Muscle of leg (tissue), 11 donors: Measurements from ENCODE around the gene ZNF276. TPM values are rescaled to one million over a fixed set of nuclear protein-coding genes. Genes with fewer than 3 reads are reported as not detected.
"Not testable (repeated sequence)": the region's sequence is repeated elsewhere in the genome, so short reads cannot be mapped to it uniquely, and the experiment has no call there.

ENCODE experiments used
- DNase-seq: peaks from one replicate; pipeline ENCODE4 v3.0.0; 2013
- H3K27ac ChIP-seq: one replicate; pipeline ENCODE4 v1.5.1; 2013; ENCODE audit warnings: mild to moderate bottlenecking, low read length, control low read depth
- H3K27me3 ChIP-seq: one replicate; pipeline ENCODE4 v1.6.1; 2013; ENCODE audit warnings: low read length; ENCODE audit not compliant: control insufficient read depth, insufficient read depth
- H3K36me3 ChIP-seq: one replicate; pipeline ENCODE4 v1.6.1; 2013; ENCODE audit warnings: low read length; ENCODE audit not compliant: control insufficient read depth, insufficient read depth
- H3K4me1 ChIP-seq: one replicate; pipeline ENCODE4 v1.6.1; 2013; ENCODE audit warnings: low read length; ENCODE audit not compliant: control insufficient read depth, insufficient read depth
- H3K4me3 ChIP-seq: one replicate; pipeline ENCODE4 v1.5.1; 2013; ENCODE audit warnings: low read length, control low read depth
- H3K9me3 ChIP-seq: replicated peaks from 2 replicates; pipeline ENCODE4 v1.6.1; 2013; ENCODE audit warnings: low read depth, low read length; ENCODE audit not compliant: control insufficient read depth
- WGBS: methylation state at CpG from one replicate; pipeline ENCODE4 v1.1.5; 2013; ENCODE audit warnings: missing lambda C conversion rate; ENCODE audit not compliant: insufficient coverage; 5-methylcytosine and 5-hydroxymethylcytosine counted together
- polyA plus RNA-seq, 8 donors: library from polyadenylated mRNA; unstranded; fragments of 120-200 nt; gene quantifications; one replicate each; pipeline versions ENCODE4 v1.2.1 to v1.2.3, GENCODE V29; 2013; ENCODE audit warnings: inconsistent platforms in 1 of 8, low replicate concordance in 1 of 8; ENCODE audit not compliant: insufficient read length in 8 of 8, insufficient read depth in 1 of 8
- total RNA-seq: library from RNA; stranded (reverse); fragments of 120-200 nt; gene quantifications from one replicate; pipeline ENCODE4 v1.2.4, GENCODE V29; 2013

Gene ZNF276
- total and polyA plus RNA-seq, 9 donors = 17.1 to 28.2 (median 21.5) TPM

DNA sequence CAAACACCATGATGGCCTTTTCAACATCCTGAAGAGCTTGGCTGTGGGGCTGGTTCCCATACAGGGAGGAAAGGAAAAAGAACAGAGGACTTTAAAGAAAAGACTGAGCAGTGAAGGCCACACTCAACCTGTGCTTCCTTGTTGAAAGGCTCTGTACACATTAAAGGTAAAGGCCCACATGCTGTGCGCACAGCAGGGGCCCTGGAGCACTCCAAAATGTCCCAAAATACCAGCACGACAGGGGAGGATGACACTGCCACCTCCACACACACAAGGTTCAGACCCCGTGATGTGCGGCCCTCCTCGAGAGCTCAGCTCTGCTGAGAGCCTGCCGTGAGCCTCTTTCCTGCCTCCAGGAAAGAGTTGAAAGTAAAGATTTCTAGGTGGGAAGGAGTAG is 58.6 kb downstream of the ZNF276 start:
- no peaks in the 10 kb centered on the region for H3K9me3 ChIP-seq
- no peak overlapping the region for H3K27ac ChIP-seq
- no peak overlapping the region for H3K4me3 ChIP-seq
- no peaks in the 10 kb centered on the region for H3K27me3 ChIP-seq
- WGBS = 100% methylated on average over 2 of the region's 6 CpGs
- no peaks in the 10 kb centered on the region for H3K4me1 ChIP-seq
- peaks cover 33% of the 10 kb centered on the region for H3K36me3 ChIP-seq
- DNase-seq = no peak

DNA sequence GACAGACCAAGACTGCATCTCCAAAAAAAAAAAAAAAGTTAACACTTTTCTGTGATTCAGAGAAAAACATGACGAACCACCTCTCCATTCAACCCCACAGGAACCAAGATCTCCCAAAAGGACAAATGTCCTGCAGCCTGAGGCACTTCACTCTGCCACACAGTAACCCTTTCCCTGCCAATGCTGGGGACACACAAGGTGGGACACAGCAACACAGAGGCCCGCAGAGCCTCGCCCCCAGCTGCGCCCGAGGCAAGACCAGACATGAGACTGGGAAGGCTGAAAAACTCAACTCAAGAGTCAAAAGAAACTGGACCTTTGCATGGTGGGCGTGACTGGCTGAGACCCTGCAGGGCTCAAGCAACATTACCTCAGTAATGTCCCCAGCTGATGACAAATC is 61.2 kb downstream of the ZNF276 start:
- no peak overlapping the region for H3K4me3 ChIP-seq
- WGBS = 91% methylated on average over 6 of the region's 6 CpGs

DNA sequence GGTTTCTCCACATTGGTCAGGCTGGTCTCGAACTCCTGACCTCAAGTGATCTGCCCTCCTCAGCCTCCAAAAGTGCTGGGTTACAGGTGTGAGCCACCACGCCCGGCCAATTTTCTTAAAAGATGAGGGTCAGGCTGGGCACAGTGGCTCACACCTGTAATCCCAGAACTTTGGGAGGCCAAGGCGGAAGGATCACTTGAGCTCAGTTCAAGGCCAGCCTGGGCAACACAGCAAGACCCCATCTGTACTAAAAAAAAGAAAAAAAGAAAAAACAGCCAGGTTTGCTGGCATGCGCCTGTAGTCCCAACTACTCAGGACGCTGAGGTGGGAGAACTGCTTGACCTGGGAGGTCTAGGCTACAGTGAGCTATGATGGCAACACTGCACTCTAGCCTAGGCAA is 62.6 kb downstream of the ZNF276 start:
- peaks cover 33% of the 10 kb centered on the region for H3K36me3 ChIP-seq
- not testable (repeated sequence) for H3K27ac ChIP-seq, H3K27me3 ChIP-seq, H3K4me1 ChIP-seq, H3K9me3 ChIP-seq, H3K4me3 ChIP-seq, DNase-seq
- 90% methylated on average over 3 of the region's 6 CpGs for WGBS

More for the DNA sequence above, 61.2 kb downstream of the ZNF276 start:
- Histone ChIP-seq H3K36me3 (peaks cover 37% of the 10 kb centered on the region), H3K4me1 (no peaks in the 10 kb centered on the region), H3K27me3 (no peaks in the 10 kb centered on the region), H3K9me3 (no peaks in the 10 kb centered on the region), H3K27ac (no peak overlapping the region)
- no peak for DNase-seq

DNA sequence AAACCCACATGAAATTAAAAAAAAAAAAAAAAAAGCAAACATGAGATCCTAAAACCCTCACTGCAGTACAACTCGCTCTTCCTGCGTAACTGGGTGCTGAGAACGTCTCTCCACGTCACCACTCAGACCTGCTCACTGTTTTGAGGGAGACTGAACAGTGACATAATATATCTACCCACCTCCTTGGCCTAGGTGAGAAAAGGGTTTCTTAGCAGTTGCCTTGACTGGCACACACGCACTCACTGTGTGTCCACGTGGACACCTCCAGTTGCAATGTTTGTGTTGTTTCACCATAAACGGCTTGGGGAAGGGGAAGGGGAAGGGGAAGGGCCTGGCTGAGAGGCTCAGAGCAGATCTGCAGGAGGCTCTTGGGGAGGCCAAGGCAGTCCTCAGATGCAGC is 63.1 kb downstream of the ZNF276 start:
- Histone ChIP-seq H3K4me3 (no peak overlapping the region), H3K27me3 (no peaks in the 10 kb centered on the region), H3K4me1 (no peaks in the 10 kb centered on the region), H3K27ac (no peak overlapping the region), H3K36me3 (peaks cover 33% of the 10 kb centered on the region), H3K9me3 (no peaks in the 10 kb centered on the region)
- WGBS = 81% methylated on average over 3 of the region's 7 CpGs
- no peak for DNase-seq

DNA sequence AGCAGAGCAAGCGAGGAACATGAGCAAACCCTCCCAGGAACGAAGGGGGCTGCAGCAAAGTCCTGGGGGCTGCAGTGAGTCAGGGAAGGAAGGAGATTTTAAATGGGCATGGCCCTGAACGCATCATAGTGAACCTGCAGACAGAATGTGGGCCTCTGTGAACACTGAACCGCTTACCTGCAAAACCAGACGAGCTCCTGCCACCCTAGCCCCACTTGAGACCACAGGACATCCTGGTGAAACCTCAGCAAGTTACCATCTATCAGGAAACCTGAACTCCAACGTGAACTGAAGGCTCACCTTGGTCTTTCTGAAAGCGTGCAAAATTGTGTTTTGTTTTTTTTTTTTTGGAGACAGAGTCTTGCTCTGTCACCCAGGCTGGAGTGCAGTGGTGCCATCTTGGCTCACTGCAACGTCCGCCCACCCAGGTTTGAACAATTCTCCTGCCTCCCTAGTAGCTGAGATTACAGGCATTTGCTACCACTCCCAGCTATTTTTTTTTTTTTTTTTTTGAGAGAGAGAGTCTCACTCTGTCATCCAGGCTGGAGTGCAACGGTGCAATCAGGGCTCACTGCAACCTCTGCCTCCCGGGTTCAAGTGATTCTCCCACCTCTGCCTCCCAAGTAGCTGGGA is 64.3 kb downstream of the ZNF276 start:
- DNase-seq = no peak
- WGBS = 91% methylated on average over 5 of the region's 11 CpGs
- no peak overlapping the region for H3K4me3 ChIP-seq

GRCh38 chr16:89786474-89787364 is 65.4 kb downstream of the ZNF276 start:
- Histone ChIP-seq H3K36me3 (peaks cover 28% of the 10 kb centered on the region), H3K4me1 (no peaks in the 10 kb centered on the region), H3K27me3 (no peaks in the 10 kb centered on the region), H3K4me3 (no peak overlapping the region), H3K27ac (no peak overlapping the region), H3K9me3 (no peaks in the 10 kb centered on the region)
- 97% methylated on average over 16 of the region's 21 CpGs for WGBS
- DNase-seq = no peak

More for the DNA sequence above, 64.3 kb downstream of the ZNF276 start:
- no peaks in the 10 kb centered on the region for H3K9me3 ChIP-seq
- no peaks in the 10 kb centered on the region for H3K27me3 ChIP-seq
- H3K36me3 ChIP-seq = peaks cover 24% of the 10 kb centered on the region
- no peaks in the 10 kb centered on the region for H3K4me1 ChIP-seq
- no peak overlapping the region for H3K27ac ChIP-seq

GRCh38 chr16:89787365-89787805 is 66.0 kb downstream of the ZNF276 start:
- Histone ChIP-seq H3K27me3 (no peaks in the 10 kb centered on the region), H3K36me3 (peaks cover 35% of the 10 kb centered on the region), H3K27ac (no peak overlapping the region), H3K4me1 (no peaks in the 10 kb centered on the region), H3K4me3 (no peak overlapping the region), H3K9me3 (no peaks in the 10 kb centered on the region)
- DNase-seq = no peak
- 90% methylated on average over 6 of the region's 9 CpGs for WGBS

Other genes starting within 250 kb of the ZNF276 start
- 34.0 TPM for gene ANKRD11, start 231.0 kb upstream of the ZNF276 start, total RNA-seq
- gene ANKRD11, start 231.0 kb upstream of the ZNF276 start, polyA plus RNA-seq = 10 to 100 TPM; 52.8 to 79.8 (median 64.7) TPM
- gene SPG7, start 213.1 kb upstream of the ZNF276 start, total RNA-seq = 73.5 TPM
- 10 to 100 TPM; 48.2 to 84.9 (median 64.5) TPM for gene SPG7, start 213.1 kb upstream of the ZNF276 start, polyA plus RNA-seq
- 5,363 TPM for gene RPL13, start 160.9 kb upstream of the ZNF276 start, total RNA-seq
- gene RPL13, start 160.9 kb upstream of the ZNF276 start, polyA plus RNA-seq = 1,000 to 10,000 TPM; 3,790 to 5,718 (median 4,430) TPM
- gene CPNE7, start 145.8 kb upstream of the ZNF276 start, total RNA-seq = 0.09 TPM
- gene CPNE7, start 145.8 kb upstream of the ZNF276 start, polyA plus RNA-seq = under 1 TPM in 7 of 8 donors, not detected in 1; 0.15 to 0.53 (median 0.26) TPM
- 0.53 TPM for gene DPEP1, start 107.9 kb upstream of the ZNF276 start, total RNA-seq
- gene DPEP1, start 107.9 kb upstream of the ZNF276 start, polyA plus RNA-seq = 10 to 100 TPM in 1 of 8 donors, 1 to 10 TPM in 4, under 1 TPM in 3; 0.35 to 10.5 (median 1.1) TPM
- gene CHMP1A, start 63.8 kb upstream of the ZNF276 start, total RNA-seq = 38.9 TPM
- gene CHMP1A, start 63.8 kb upstream of the ZNF276 start, polyA plus RNA-seq = 10 to 100 TPM; 49.4 to 57.8 (median 52.3) TPM
- gene SPATA33, start 63.7 kb upstream of the ZNF276 start, total RNA-seq = 2.7 TPM
- 1 to 10 TPM; 4.3 to 7.1 (median 5.0) TPM for gene SPATA33, start 63.7 kb upstream of the ZNF276 start, polyA plus RNA-seq
- 47.5 TPM for gene CDK10, start 34.8 kb upstream of the ZNF276 start, total RNA-seq
- gene CDK10, start 34.8 kb upstream of the ZNF276 start, polyA plus RNA-seq = 10 to 100 TPM; 44.4 to 65.0 (median 54.2) TPM
- gene SPATA2L, start 19.8 kb upstream of the ZNF276 start, total RNA-seq = 3.0 TPM
- 1 to 10 TPM; 1.5 to 4.1 (median 2.6) TPM for gene SPATA2L, start 19.8 kb upstream of the ZNF276 start, polyA plus RNA-seq
- 6.1 TPM for gene VPS9D1, start 639 bp upstream of the ZNF276 start, total RNA-seq
- gene VPS9D1, start 639 bp upstream of the ZNF276 start, polyA plus RNA-seq = 10 to 100 TPM in 6 of 8 donors, 1 to 10 TPM in 2; 8.2 to 13.4 (median 11.0) TPM
- 7.1 TPM for gene FANCA, start 95.1 kb downstream of the ZNF276 start, total RNA-seq
- 10 to 100 TPM; 10.2 to 21.8 (median 14.6) TPM for gene FANCA, start 95.1 kb downstream of the ZNF276 start, polyA plus RNA-seq
- gene SPIRE2, start 106.9 kb downstream of the ZNF276 start, total RNA-seq = 1.6 TPM
- 1 to 10 TPM; 1.9 to 4.2 (median 3.2) TPM for gene SPIRE2, start 106.9 kb downstream of the ZNF276 start, polyA plus RNA-seq
- 109 TPM for gene TCF25, start 152.1 kb downstream of the ZNF276 start, total RNA-seq
- 100 to 1,000 TPM; 104 to 141 (median 123) TPM for gene TCF25, start 152.1 kb downstream of the ZNF276 start, polyA plus RNA-seq
- 1.6 TPM for gene MC1R, start 197.3 kb downstream of the ZNF276 start, total RNA-seq
- 1 to 10 TPM; 1.4 to 3.4 (median 2.5) TPM for gene MC1R, start 197.3 kb downstream of the ZNF276 start, polyA plus RNA-seq
- 7.1 TPM for gene TUBB3, start 201.8 kb downstream of the ZNF276 start, total RNA-seq
- 10 to 100 TPM in 5 of 8 donors, 1 to 10 TPM in 3; 7.9 to 20.1 (median 10.9) TPM for gene TUBB3, start 201.8 kb downstream of the ZNF276 start, polyA plus RNA-seq
- 34.6 TPM for gene DEF8, start 227.2 kb downstream of the ZNF276 start, total RNA-seq
- 10 to 100 TPM; 31.6 to 39.5 (median 36.6) TPM for gene DEF8, start 227.2 kb downstream of the ZNF276 start, polyA plus RNA-seq